SK-N-SH treated with all-trans-retinoic acid at 6 μM for 48 hours (cell line): Measurements from ENCODE around the gene CTNS.

Source experiments
- ATAC-seq: fragments of 200-7000 bp; cut with Tn5 transposase; 3 replicates; pipeline ENCODE4 v1.9.1; 2020; ENCODE audit warnings: mild to moderate bottlenecking, moderate library complexity
- ARNTL ChIP-seq: fragments of 450-650 bp; formaldehyde crosslinking; IDR thresholded peaks from 2 replicates; pipeline ENCODE4 v1.5.0; 2020; ENCODE audit warnings: low read depth, mild to moderate bottlenecking, moderate library complexity, borderline replicate concordance
- BACH2 ChIP-seq: fragments of 250-450 bp; sonication (Bioruptor Pico); IDR thresholded peaks from 2 replicates; pipeline ENCODE4 v1.9.0; 2021; ENCODE audit warnings: mild to moderate bottlenecking, borderline replicate concordance
- CSDC2 ChIP-seq: fragments of 250-450 bp; sonication (Bioruptor Pico); IDR thresholded peaks from 2 replicates; pipeline ENCODE4 v1.5.0; 2020; ENCODE audit warnings: mild to moderate bottlenecking, moderate library complexity
- ESRRG ChIP-seq: fragments of 250-450 bp; sonication (Bioruptor Pico); IDR thresholded peaks from 2 replicates; pipeline ENCODE4 v1.6.1; 2021; ENCODE audit warnings: mild to moderate bottlenecking
- GLIS3 ChIP-seq: fragments of 250-450 bp; sonication (Bioruptor Pico); IDR thresholded peaks from 2 replicates; pipeline ENCODE4 v1.5.0; 2020; ENCODE audit warnings: mild to moderate bottlenecking, moderate library complexity
- ISL1 ChIP-seq: fragments of 250-450 bp; sonication (Bioruptor Pico); IDR thresholded peaks from 2 replicates; pipeline ENCODE4 v2.1.2; 2022; ENCODE audit warnings: mild to moderate bottlenecking, moderate library complexity
- OSR1 ChIP-seq: fragments of 250-450 bp; sonication (Bioruptor Pico); IDR thresholded peaks from 2 replicates; pipeline ENCODE4 v1.8.0; 2022; ENCODE audit warnings: moderate library complexity, mild to moderate bottlenecking, inconsistent platforms
- PATZ1 ChIP-seq: fragments of 250-450 bp; sonication (Bioruptor Pico); IDR thresholded peaks from 2 replicates; pipeline ENCODE4 v1.8.0; 2020; ENCODE audit warnings: mild to moderate bottlenecking, moderate library complexity, borderline replicate concordance
- PPARA ChIP-seq: fragments of 250-450 bp; sonication (Bioruptor Pico); IDR thresholded peaks from 2 replicates; pipeline ENCODE4 v1.5.0; 2020; ENCODE audit warnings: mild to moderate bottlenecking, borderline replicate concordance
- RARB ChIP-seq: fragments of 250-450 bp; sonication (Bioruptor Pico); IDR thresholded peaks from 2 replicates; pipeline ENCODE4 v1.8.0; 2021; ENCODE audit warnings: mild to moderate bottlenecking, moderate library complexity
- SNAI2 ChIP-seq: fragments of 250-450 bp; sonication (Bioruptor Pico); IDR thresholded peaks from 2 replicates; pipeline ENCODE4 v1.5.0; 2020; ENCODE audit warnings: mild to moderate bottlenecking, moderate library complexity
- TCF4 ChIP-seq: fragments of 250-450 bp; sonication (Bioruptor Pico); IDR thresholded peaks from 2 replicates; pipeline ENCODE4 v1.8.0; 2021; ENCODE audit warnings: mild to moderate bottlenecking, moderate library complexity, borderline replicate concordance
- TOX ChIP-seq: fragments of 250-450 bp; sonication (Bioruptor Pico); IDR thresholded peaks from 2 replicates; pipeline ENCODE4 v1.8.0; 2021; ENCODE audit warnings: mild to moderate bottlenecking, moderate library complexity, borderline replicate concordance
- TSHZ2 ChIP-seq: fragments of 250-450 bp; sonication (Bioruptor Pico); IDR thresholded peaks from 2 replicates; pipeline ENCODE4 v1.5.0; 2020; ENCODE audit warnings: mild to moderate bottlenecking, moderate library complexity
- ZC3H10 ChIP-seq: fragments of 250-450 bp; sonication (Bioruptor Pico); IDR thresholded peaks from 2 replicates; pipeline ENCODE4 v1.5.1; 2021; ENCODE audit warnings: mild to moderate bottlenecking, moderate library complexity
- ZFP3 ChIP-seq: fragments of 250-450 bp; sonication (Bioruptor Pico); IDR thresholded peaks from 2 replicates; pipeline ENCODE4 v1.5.0; 2020; ENCODE audit warnings: mild to moderate bottlenecking, moderate library complexity
- ZFP30 ChIP-seq: fragments of 450-650 bp; formaldehyde crosslinking; IDR thresholded peaks from 2 replicates; pipeline ENCODE4 v1.5.0; 2022; ENCODE audit warnings: mild to moderate bottlenecking, moderate library complexity
- ZNF565 ChIP-seq: fragments of 450-650 bp; formaldehyde crosslinking; conservative IDR thresholded peaks from 2 replicates; pipeline ENCODE4 v1.5.0; 2020; ENCODE audit warnings: low read depth, mild to moderate bottlenecking, moderate library complexity
- ZNF70 ChIP-seq: fragments of 450-650 bp; formaldehyde crosslinking; IDR thresholded peaks from 2 replicates; pipeline ENCODE4 v1.5.0; 2020; ENCODE audit warnings: mild to moderate bottlenecking, moderate library complexity
- TF ChIP-seq, protein P1 (sequence below): fragments of 250-450 bp; sonication (Bioruptor Pico); IDR thresholded peaks from 2 replicates; pipeline ENCODE4 v1.8.0; 2021; ENCODE audit warnings: low read depth, mild to moderate bottlenecking, moderate library complexity, borderline replicate concordance
- TF ChIP-seq, protein P2 (sequence below): fragments of 250-450 bp; sonication (Bioruptor Pico); IDR thresholded peaks from 2 replicates; pipeline ENCODE4 v1.5.1; 2021; ENCODE audit warnings: mild to moderate bottlenecking, moderate library complexity

CTNS gene

DNA sequence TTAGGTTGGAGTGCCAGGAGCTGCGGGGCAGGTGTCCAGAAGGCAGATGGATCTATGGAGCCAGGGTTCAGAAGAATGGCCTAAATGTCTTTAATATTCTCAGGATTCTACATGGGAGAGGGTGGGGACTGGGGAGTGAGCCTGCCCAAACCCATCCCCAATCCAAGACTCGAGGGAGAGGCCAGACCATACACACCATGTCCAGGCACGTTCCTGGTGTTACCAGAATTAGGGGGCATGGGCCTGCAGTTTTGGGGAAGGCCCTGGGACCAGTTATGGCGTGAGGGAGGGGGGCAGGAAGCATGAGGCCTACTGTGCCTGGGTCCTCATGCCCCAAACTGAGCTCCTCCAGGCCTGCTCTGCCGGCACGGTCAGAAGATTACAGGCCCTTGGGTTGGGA is 30.0 kb downstream of the CTNS start:
- TF ChIP-seq CSDC2 (no peak), OSR1 (CRISPR knock-in tag) (no peak), BACH2 (CRISPR knock-in tag) (no peak), TSHZ2 (CRISPR knock-in tag) (no peak), ESRRG (CRISPR knock-in tag) (no peak)
- no peak for ATAC-seq

GRCh38 chr17:3667366-3668278 is 31.1 kb downstream of the CTNS start:
- TF ChIP-seq ISL1 (CRISPR knock-in tag) (no peak), PPARA (no peak), GLIS3 (CRISPR knock-in tag) (no peak), ARNTL (CRISPR knock-in tag) (no peak)
- TF ChIP-seq, protein P1, sequence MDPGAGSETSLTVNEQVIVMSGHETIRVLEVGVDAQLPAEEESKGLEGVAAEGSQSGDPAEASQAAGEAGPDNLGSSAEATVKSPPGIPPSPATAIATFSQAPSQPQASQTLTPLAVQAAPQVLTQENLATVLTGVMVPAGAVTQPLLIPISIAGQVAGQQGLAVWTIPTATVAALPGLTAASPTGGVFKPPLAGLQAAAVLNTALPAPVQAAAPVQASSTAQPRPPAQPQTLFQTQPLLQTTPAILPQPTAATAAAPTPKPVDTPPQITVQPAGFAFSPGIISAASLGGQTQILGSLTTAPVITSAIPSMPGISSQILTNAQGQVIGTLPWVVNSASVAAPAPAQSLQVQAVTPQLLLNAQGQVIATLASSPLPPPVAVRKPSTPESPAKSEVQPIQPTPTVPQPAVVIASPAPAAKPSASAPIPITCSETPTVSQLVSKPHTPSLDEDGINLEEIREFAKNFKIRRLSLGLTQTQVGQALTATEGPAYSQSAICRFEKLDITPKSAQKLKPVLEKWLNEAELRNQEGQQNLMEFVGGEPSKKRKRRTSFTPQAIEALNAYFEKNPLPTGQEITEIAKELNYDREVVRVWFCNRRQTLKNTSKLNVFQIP, result peak; percentile 36; the same call in 1 of the 2 replicates
- ATAC-seq, result peak; percentile 88

GRCh38 chr17:3668279-3669084 is 31.9 kb downstream of the CTNS start, which contains the start of the genes EMC6 and TAX1BP3:
Gene EMC6 (plus strand): TSS chr17:3668812. CDS start chr17:3669147, 335 bp downstream.
Gene TAX1BP3 (minus strand): TSS chr17:3668578. CDS start chr17:3668526, 52 bp downstream.
- peak; percentile 94 for ATAC-seq
- TF ChIP-seq SNAI2 (CRISPR knock-in tag) (no peak), TSHZ2 (CRISPR knock-in tag) (0 out of 2 replicates have a peak, but pooled peaks have one; percentile 25), ZFP3 (CRISPR knock-in tag) (0 out of 2 replicates have a peak, but pooled peaks have one; percentile 36), PATZ1 (CRISPR knock-in tag) (no peak)
- TF ChIP-seq, all 23 proteins: peak for 2

GRCh38 chr17:3669085-3669347 is 32.5 kb downstream of the CTNS start:
- ATAC-seq, result no peak
- no peak for TF ChIP-seq RARB (CRISPR knock-in tag)
- TF ChIP-seq ESRRG (CRISPR knock-in tag), result no peak
- no peak for TF ChIP-seq ZC3H10
- no peak for TF ChIP-seq ZFP30 (CRISPR knock-in tag)
- no peak for TF ChIP-seq TCF4 (CRISPR knock-in tag)
- TF ChIP-seq ZNF70 (CRISPR knock-in tag), result no peak
- TF ChIP-seq CSDC2, result no peak
- TF ChIP-seq, protein P2, sequence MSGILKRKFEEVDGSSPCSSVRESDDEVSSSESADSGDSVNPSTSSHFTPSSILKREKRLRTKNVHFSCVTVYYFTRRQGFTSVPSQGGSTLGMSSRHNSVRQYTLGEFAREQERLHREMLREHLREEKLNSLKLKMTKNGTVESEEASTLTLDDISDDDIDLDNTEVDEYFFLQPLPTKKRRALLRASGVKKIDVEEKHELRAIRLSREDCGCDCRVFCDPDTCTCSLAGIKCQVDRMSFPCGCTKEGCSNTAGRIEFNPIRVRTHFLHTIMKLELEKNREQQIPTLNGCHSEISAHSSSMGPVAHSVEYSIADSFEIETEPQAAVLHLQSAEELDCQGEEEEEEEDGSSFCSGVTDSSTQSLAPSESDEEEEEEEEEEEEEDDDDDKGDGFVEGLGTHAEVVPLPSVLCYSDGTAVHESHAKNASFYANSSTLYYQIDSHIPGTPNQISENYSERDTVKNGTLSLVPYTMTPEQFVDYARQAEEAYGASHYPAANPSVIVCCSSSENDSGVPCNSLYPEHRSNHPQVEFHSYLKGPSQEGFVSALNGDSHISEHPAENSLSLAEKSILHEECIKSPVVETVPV (CRISPR knock-in tag), result no peak
- no peak for TF ChIP-seq ZNF565 (CRISPR knock-in tag)
- no peak for TF ChIP-seq TOX (CRISPR knock-in tag)
- TF ChIP-seq, protein P1, result no peak
- no peak for TF ChIP-seq ARNTL (CRISPR knock-in tag)
- no peak for TF ChIP-seq GLIS3 (CRISPR knock-in tag)
